ENCODE measurements around the gene LIPM.
A peak's percentile ranks its signal among the peaks of the same experiment; 100 is the strongest.

The LIPM gene

GRCh38 chr10:88840881-88841280 lies 38.4 kb downstream of the LIPM start:
- DNase-seq = no peak

DNA sequence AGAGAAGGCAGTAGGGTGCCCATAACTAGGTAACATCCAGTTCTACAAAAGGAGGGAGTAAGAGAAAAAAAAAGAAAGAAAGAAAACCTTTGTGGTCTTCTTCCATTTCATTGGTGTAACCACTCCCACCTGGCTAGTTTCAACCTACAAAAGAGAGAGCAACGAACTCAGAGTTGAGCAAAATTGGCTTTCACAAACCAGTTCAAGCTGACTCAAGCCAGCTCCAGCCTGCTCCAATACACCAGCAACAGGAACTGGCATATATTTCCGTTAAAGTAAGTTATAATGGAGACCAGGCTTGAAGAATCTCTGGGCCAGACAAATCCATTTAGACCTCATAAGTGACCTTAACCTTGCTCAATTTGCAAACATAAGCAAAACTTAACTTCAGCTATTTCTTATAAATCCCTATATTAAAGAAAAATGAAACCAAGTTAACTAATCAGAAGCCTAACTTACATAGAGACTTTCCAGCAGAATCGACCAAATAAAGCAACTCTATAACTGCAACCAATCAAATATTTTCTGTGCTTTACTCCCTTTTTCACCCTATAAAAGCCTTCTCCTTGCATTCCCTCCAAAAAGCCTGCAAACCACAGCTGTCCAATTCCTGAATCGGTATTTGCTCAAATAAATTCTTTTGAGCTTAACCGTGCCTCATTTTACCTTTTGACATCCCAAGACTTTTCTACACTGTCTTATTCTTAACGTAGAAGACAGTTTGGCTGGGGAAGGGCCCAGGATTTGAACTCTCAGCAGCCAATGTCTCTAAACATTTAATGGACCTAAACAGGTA lies 39.0 kb downstream of the LIPM start:
- no peak for DNase-seq

DNA sequence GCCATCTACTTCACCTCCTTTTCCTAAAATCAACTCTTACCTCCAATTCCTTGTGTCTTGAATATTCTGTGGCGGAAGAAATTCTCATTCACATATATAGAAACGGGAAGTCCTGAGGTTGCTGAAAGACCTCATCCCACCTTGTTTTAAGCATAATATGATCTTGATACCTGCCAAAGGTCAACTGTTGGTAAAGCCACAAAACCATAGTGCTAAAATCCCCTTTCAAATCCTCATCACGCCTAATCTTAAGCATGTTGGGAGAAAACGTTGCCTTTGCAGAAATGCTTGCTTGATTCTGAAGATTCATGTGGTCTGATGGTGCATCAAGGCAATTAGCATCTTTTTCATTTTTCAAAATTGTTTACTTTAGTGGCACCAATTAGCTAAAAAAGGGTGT lies 40.6 kb downstream of the LIPM start:
- DNase-seq = no peak

GRCh38 chr10:88848499-88848898 lies 46.0 kb downstream of the LIPM start:
- peak; percentile 47 for DNase-seq

DNA sequence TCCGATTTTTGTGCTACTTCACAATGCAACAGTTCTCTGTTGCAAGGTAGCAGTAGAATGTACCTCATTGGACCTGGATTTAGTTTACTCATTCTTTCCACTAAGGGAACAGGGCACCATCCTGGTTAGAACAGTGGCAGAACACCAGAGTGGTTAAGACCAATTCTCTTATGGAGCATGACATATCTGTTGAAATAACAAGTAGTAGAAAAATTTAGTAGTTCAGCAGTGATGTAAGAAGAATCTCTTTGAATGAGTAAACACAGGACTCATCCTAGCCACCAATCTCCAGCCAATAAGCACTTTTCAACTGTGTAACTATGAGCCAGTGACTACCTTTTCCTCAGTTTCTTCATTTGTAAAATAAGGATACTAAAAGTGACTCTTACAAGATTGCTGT lies 46.7 kb downstream of the LIPM start:
- DNase-seq = peak; percentile 7

DNA sequence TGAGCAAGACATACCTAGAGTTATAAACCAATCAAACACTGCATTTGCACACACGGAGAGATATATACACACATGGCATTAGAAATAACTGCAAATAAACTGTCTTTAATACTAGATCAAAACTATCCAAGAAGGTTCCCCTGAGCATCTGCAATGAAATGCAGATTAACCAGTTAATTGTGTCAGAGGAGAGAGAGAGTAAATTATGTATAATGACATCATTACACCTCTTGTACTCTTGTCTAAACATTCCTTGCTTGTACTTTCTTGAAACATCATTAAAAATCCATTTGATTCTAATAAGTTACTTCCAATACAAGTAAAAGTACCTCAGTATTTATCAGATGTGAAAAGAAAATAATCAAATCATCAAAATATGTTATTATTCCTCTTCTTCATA lies 48.2 kb downstream of the LIPM start:
- DNase-seq = no peak

DNA sequence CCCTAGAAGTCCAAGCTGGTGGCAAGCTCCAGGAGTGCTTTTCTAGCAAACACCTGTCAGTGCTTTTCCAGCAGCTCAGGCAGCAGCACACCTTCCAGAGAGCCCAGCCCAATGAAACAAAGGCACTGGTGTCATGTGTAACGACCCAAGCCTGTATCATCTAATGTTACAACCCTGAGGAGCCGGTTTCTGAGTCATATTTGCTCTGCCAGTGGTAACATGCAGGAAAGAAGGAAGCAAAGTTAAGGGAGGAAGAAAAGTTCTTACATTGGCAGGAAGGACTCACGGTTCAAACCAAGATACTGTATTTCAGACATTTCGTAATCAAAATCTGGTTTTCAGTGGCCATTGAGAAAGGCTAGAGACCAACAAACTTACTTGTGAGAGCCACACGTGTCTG lies 49.2 kb downstream of the LIPM start, which contains the start of gene ANKRD22:
Gene ANKRD22, minus strand, starts transcription at position 139 of the 400 bp plus-strand sequence. CDS start 237 bp downstream, outside the sequence.
- DNase-seq = no peak

DNA sequence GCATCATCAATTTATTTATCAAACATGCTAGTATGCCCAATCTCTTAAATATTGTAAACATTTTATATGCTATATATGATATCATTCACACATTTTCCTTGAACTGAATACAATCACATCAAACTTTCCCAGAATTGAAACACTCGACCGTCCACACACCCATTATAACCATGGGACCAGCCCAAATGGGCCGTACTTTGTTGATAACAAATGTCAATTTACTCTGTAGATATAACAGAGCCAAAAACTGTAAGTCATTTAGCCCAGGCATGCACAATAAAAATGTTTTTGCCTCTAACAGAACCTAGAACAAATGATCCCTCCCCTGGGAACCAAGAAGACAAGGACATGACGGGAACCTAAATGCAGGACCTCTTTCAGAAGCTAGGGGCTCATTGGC lies 49.8 kb downstream of the LIPM start:
- no peak for DNase-seq

DNA sequence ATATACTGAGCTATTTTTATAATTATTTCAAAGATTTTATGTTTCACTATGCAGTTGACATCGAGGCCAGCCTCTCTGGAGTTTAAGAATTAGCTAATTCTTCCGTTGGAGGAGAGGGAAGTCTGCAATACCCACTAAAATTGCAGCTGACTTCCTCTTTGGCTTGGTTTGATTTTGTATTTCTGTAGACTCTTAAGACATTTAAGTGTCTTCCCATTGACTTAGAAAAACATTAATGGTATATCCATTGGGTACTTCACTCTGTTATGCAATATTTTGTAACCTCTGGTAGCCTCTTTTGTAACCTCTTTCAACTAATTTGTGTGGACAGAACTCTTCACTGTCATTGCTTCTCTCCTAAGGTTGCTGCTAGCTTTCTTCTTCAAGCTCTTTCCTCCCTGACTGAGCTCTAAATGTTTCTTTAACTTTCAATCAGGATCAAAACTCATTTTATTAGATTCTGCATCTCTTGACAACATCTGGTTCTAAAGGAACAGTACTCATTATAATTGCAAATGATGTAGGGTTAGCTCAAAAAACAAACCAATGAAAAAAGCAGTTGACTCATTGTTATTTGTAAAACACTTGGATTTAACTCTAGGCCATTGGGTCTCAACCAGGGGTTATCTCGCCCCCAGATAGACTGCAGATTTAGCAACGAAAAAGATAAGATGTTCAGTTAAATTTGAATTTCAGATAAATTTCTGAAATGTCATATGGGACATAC lies 50.8 kb downstream of the LIPM start:
- no peak for DNase-seq

- no peak for DNase-seq
Measured at GRCh38 chr10:88854684-88855083, 52.2 kb downstream of the LIPM start.

GRCh38 chr10:88857831-88858230 lies 55.3 kb downstream of the LIPM start:
- no peak for DNase-seq

GRCh38 chr10:88858491-88858890 lies 56.0 kb downstream of the LIPM start:
- DNase-seq = no peak

DNA sequence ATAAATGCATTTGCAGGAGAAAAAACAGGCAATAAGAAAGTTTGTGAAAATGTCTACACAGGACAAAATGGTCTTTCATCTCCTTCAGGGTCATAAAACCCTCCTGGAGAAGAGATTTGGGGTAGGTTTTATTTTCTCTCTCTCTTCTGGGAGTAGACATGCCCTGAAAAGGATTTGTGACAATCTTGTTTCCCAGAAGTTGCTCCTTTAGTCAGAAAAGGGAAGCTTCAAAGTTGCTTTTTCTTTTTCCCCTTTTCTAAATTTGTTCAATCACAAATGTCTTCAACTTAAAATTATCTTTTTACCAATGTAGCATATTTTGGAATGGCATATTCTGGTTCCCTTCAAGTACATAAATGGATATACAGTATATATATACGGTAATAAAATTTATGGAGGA lies 58.5 kb downstream of the LIPM start:
- no peak for DNase-seq

DNA sequence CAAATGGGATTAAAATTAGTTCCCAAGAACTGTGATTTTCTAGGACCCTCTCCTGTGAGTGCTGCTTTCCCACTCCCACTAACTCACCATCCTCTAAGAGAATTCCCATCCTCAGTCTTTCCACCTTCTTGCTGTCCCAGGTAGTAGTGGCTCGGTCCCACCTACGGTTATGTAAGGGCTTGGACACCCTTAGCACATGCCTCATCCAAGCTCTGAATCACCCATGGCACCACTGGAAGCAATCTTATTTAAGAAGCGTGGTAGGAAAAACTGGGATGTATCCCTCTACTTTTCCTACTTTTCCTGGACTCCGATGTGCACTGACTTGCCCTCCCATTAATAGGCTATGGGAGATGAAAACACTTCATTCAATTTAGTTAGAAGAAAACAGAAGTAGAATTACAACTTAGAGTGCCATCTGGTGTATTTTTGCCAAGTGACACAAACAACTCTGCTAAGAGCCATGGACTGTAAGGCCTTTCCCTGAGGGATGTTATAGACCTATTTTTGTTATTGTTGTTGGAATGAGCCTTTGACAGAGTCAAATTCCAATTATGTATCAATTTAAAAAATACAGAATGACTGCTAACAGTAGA lies 62.8 kb downstream of the LIPM start:
- DNase-seq = no peak

DNA sequence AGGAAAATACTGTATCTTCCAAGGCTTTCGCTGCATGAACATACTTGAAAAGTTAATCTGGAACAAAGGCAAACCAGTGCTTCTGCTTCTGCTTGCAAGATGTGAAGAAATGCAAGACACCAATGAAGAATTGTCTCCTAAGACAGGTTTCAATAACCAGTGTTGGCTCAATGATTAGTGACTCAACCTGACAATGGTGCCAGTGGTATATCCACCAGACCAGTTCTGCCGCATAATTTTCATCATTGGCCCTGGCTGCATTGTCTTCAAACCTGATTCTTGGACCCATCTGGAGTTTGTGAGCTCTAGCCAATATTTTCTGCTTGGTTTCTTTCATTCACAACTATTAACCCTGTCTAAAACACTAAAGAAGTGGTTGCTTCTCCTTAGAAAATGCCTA lies 63.9 kb downstream of the LIPM start:
- no peak for DNase-seq

DNA sequence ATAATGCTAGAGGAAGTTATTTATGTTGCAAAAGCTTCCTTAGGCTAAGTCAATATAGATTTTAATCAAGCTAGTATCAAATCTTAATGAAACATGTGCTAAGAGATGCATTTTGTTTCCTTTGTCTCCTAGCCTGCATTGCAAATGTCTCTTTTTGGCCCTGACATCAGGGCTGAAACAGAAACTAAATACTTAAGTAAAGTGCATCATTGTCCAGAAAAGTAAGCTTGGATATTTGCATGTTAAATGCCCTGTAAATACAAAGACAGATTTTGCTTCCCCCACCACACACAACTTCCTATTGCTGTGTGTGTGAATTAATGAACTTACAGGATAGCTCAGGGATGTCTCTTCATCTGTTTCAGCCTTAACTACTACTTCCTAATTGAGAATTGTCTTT lies 67.6 kb downstream of the LIPM start:
- no peak for DNase-seq
